PC-3 (cell line): ENCODE results near the gene NFU1.

ENCODE experiments used
- EZH2 ChIP-seq: fragments of 300-600 bp; sonication (generic); IDR thresholded peaks from one replicate; pipeline ENCODE4 v1.6.1; 2017; ENCODE audit warnings: antibody characterized with exemption, mild to moderate bottlenecking, low read length; ENCODE audit not compliant: unreplicated experiment
- EZH2phosphoT487 ChIP-seq: fragments of 300-600 bp; sonication (generic); IDR thresholded peaks from 2 replicates; pipeline ENCODE4 v1.6.1; 2018; ENCODE audit warnings: mild to moderate bottlenecking, antibody characterized with exemption, low read length, borderline replicate concordance
- TF ChIP-seq, protein P1 (sequence below): fragments of 300-600 bp; sonication (generic); conservative IDR thresholded peaks from 2 replicates; pipeline ENCODE4 v1.5.1; 2017; ENCODE audit warnings: antibody characterized with exemption, low read depth, mild to moderate bottlenecking, low read length

DNA sequence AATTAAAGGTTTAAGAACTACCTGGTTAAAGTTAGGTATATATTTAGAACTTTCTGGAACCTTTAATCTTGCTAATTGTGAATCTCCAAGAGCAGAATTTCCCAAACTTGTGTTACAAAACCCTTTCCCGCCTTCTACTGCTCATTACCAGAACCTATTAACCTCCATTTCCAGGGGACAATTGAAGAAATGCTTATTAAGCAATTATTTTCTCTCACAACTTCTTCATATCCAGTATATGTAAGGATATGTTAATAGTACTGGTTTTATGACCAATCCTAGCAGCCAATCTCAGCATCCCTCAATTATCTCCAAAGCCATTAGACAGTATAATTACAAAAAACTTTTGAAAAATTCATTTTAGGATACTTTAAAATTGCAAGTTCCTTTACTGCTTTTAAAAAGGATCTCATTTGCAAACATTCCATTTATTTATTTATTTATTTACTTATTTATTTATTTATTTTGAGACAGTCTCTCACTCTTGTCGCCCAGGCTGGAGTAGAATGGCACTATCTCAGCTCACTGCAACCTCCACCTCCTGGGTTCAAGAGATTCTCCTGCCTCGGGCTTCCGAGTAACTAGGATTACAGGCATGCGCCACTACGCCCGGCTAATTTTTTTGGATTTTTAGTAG lies 53.9 kb downstream of the NFU1 start:
- TF ChIP-seq, protein P1, sequence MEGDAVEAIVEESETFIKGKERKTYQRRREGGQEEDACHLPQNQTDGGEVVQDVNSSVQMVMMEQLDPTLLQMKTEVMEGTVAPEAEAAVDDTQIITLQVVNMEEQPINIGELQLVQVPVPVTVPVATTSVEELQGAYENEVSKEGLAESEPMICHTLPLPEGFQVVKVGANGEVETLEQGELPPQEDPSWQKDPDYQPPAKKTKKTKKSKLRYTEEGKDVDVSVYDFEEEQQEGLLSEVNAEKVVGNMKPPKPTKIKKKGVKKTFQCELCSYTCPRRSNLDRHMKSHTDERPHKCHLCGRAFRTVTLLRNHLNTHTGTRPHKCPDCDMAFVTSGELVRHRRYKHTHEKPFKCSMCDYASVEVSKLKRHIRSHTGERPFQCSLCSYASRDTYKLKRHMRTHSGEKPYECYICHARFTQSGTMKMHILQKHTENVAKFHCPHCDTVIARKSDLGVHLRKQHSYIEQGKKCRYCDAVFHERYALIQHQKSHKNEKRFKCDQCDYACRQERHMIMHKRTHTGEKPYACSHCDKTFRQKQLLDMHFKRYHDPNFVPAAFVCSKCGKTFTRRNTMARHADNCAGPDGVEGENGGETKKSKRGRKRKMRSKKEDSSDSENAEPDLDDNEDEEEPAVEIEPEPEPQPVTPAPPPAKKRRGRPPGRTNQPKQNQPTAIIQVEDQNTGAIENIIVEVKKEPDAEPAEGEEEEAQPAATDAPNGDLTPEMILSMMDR: no peak
- TF ChIP-seq EZH2phosphoT487: no peak
- TF ChIP-seq EZH2: no peak
